Measurements from ENCODE around the gene SH3BP5L.

- TF ChIP-seq CTCF (IDR thresholded peaks at IDR 0.05) (no peak), POLR2AphosphoS5 (IDR thresholded peaks at IDR 0.05) (no peak), POLR2A (IDR thresholded peaks at IDR 0.05) (no peak)
These were observed 22.3 kb upstream of the SH3BP5L start for GRCh38 chr1:248847956-248848561.

All from breast epithelium (tissue), 3 donors.